HUES64 (cell line): Measurements from ENCODE around the gene HPCAL1.
"Not testable (repeated sequence)": the region's sequence is repeated elsewhere in the genome, so short reads cannot be mapped to it uniquely, and the experiment has no call there.

Source experiments
- H3K27ac ChIP-seq: 2 replicates; pipeline ENCODE4 v1.7.0; 2013; ENCODE audit warnings: low read depth, low read length, inconsistent platforms
- H3K27me3 ChIP-seq: 2 replicates; pipeline ENCODE4 v1.6.1; 2013; ENCODE audit warnings: mild to moderate bottlenecking, low read length; ENCODE audit not compliant: insufficient read depth
- H3K36me3 ChIP-seq: 2 replicates; pipeline ENCODE4 v1.6.1; 2013; ENCODE audit warnings: mild to moderate bottlenecking, low read length; ENCODE audit not compliant: insufficient read depth
- H3K4me1 ChIP-seq: 2 replicates; pipeline ENCODE4 v1.6.1; 2013; ENCODE audit warnings: mild to moderate bottlenecking, low read length, moderate library complexity; ENCODE audit not compliant: insufficient read depth
- H3K4me3 ChIP-seq: 2 replicates; pipeline ENCODE4 v1.5.1; 2013; ENCODE audit warnings: mild to moderate bottlenecking, low read length, moderate library complexity
- H3K9ac ChIP-seq: 2 replicates; pipeline ENCODE4 v1.6.1; 2013; ENCODE audit warnings: mild to moderate bottlenecking, low read depth, low read length
- H3K9me3 ChIP-seq: 2 replicates; pipeline ENCODE4 v1.6.1; 2013; ENCODE audit warnings: low read depth, low read length; ENCODE audit not compliant: insufficient read depth
- WGBS: fragments of 150-250, 120-280 bp; methylation state at CpG from one replicate; pipeline ENCODE4 v1.1.7; 2013; ENCODE audit warnings: missing lambda C conversion rate; 5-methylcytosine and 5-hydroxymethylcytosine counted together

The HPCAL1 gene

GRCh38 chr2:10258726-10259125, 44.0 kb upstream of the HPCAL1 start:
- H3K27me3 ChIP-seq: no peaks in the 10 kb centered on the region
- H3K4me1 ChIP-seq: peaks cover 3% of the 10 kb centered on the region; the same call in 1 of the 2 replicates
- 92% methylated on average over 3 of the region's 3 CpGs for WGBS
- no peak overlapping the region for H3K9ac ChIP-seq
- no peak overlapping the region for H3K27ac ChIP-seq
- no peak overlapping the region for H3K4me3 ChIP-seq
- H3K36me3 ChIP-seq: no peaks in the 10 kb centered on the region
- H3K9me3 ChIP-seq: no peaks in the 10 kb centered on the region

GRCh38 chr2:10260130-10260529, 42.6 kb upstream of the HPCAL1 start:
- 97% methylated on average over 12 of the region's 12 CpGs for WGBS
- no peaks in the 10 kb centered on the region for H3K9me3 ChIP-seq
- H3K27me3 ChIP-seq: no peaks in the 10 kb centered on the region
- H3K36me3 ChIP-seq: no peaks in the 10 kb centered on the region
- no peak overlapping the region for H3K9ac ChIP-seq
- no peak overlapping the region for H3K4me3 ChIP-seq
- H3K4me1 ChIP-seq: peaks cover 3% of the 10 kb centered on the region; the same call in 1 of the 2 replicates
- H3K27ac ChIP-seq: no peak overlapping the region

- H3K27me3 ChIP-seq, H3K27ac ChIP-seq, H3K9ac ChIP-seq, H3K9me3 ChIP-seq, H3K4me1 ChIP-seq, H3K4me3 ChIP-seq, H3K36me3 ChIP-seq: not testable (repeated sequence)
- 100% methylated on average over 2 of the region's 5 CpGs for WGBS
Measured at GRCh38 chr2:10263526-10263925, 39.2 kb upstream of the HPCAL1 start.

GRCh38 chr2:10264506-10265328, 38.0 kb upstream of the HPCAL1 start:
- H3K36me3 ChIP-seq: no peaks in the 10 kb centered on the region
- H3K27ac ChIP-seq: no peak overlapping the region
- 91% methylated on average over 26 of the region's 26 CpGs for WGBS
- no peaks in the 10 kb centered on the region for H3K27me3 ChIP-seq
- H3K9ac ChIP-seq: no peak overlapping the region
- no peak overlapping the region for H3K4me3 ChIP-seq
- no peaks in the 10 kb centered on the region for H3K9me3 ChIP-seq
- peaks cover 3% of the 10 kb centered on the region; the same call in 1 of the 2 replicates for H3K4me1 ChIP-seq

GRCh38 chr2:10265329-10266132, 37.2 kb upstream of the HPCAL1 start:
- 91% methylated on average over 18 of the region's 18 CpGs for WGBS
- peaks cover 3% of the 10 kb centered on the region; the same call in 1 of the 2 replicates for H3K4me1 ChIP-seq
- H3K9ac ChIP-seq: no peak overlapping the region
- no peaks in the 10 kb centered on the region for H3K9me3 ChIP-seq
- no peaks in the 10 kb centered on the region for H3K36me3 ChIP-seq
- no peaks in the 10 kb centered on the region for H3K27me3 ChIP-seq
- H3K4me3 ChIP-seq: no peak overlapping the region
- no peak overlapping the region for H3K27ac ChIP-seq

- Histone ChIP-seq H3K27ac (no peak overlapping the region), H3K9me3 (no peaks in the 10 kb centered on the region), H3K4me1 (no peaks in the 10 kb centered on the region), H3K36me3 (no peaks in the 10 kb centered on the region), H3K4me3 (no peak overlapping the region), H3K9ac (no peak overlapping the region), H3K27me3 (no peaks in the 10 kb centered on the region)
- WGBS: 90% methylated on average over 10 of the region's 10 CpGs
Measured at GRCh38 chr2:10266133-10266620, 36.5 kb upstream of the HPCAL1 start.

GRCh38 chr2:10267036-10267435, 35.7 kb upstream of the HPCAL1 start:
- no peak overlapping the region for H3K9ac ChIP-seq
- 94% methylated on average over 6 of the region's 6 CpGs for WGBS
- H3K36me3 ChIP-seq: no peaks in the 10 kb centered on the region
- H3K4me1 ChIP-seq: no peaks in the 10 kb centered on the region
- H3K27ac ChIP-seq: no peak overlapping the region
- H3K4me3 ChIP-seq: no peak overlapping the region
- no peaks in the 10 kb centered on the region for H3K9me3 ChIP-seq
- no peaks in the 10 kb centered on the region for H3K27me3 ChIP-seq

GRCh38 chr2:10267551-10268465, 34.9 kb upstream of the HPCAL1 start:
- Histone ChIP-seq H3K9me3 (no peaks in the 10 kb centered on the region), H3K27ac (no peak overlapping the region), H3K4me1 (no peaks in the 10 kb centered on the region), H3K4me3 (no peak overlapping the region), H3K9ac (no peak overlapping the region), H3K36me3 (no peaks in the 10 kb centered on the region), H3K27me3 (no peaks in the 10 kb centered on the region)
- WGBS: 89% methylated on average over 34 of the region's 34 CpGs

- Histone ChIP-seq H3K27me3 (no peaks in the 10 kb centered on the region), H3K4me3 (no peak overlapping the region), H3K9ac (no peak overlapping the region), H3K4me1 (no peaks in the 10 kb centered on the region), H3K27ac (no peak overlapping the region), H3K36me3 (no peaks in the 10 kb centered on the region), H3K9me3 (no peaks in the 10 kb centered on the region)
- WGBS: 92% methylated on average over 8 of the region's 8 CpGs
Measured at GRCh38 chr2:10269291-10269690, 33.4 kb upstream of the HPCAL1 start.

- 92% methylated on average over 15 of the region's 15 CpGs for WGBS
Measured at GRCh38 chr2:10269711-10270610, 32.7 kb upstream of the HPCAL1 start.

More at GRCh38 chr2:10269711-10270610, 32.7 kb upstream of the HPCAL1 start:
- Histone ChIP-seq H3K9ac (no peak overlapping the region), H3K27ac (no peak overlapping the region), H3K4me1 (no peaks in the 10 kb centered on the region), H3K36me3 (no peaks in the 10 kb centered on the region), H3K27me3 (no peaks in the 10 kb centered on the region), H3K9me3 (no peaks in the 10 kb centered on the region), H3K4me3 (no peak overlapping the region)
